Stimulated activated naive CD8-positive, alpha-beta T cell treated with anti-CD3 and anti-CD28 coated beads, Interleukin-15, Interleukin-2, amounts not matched to agents 100 ng/mL and 50 ng/mL, for 24 hours (primary cell): Measurements from ENCODE around the gene GRIK5.

ENCODE experiments used
- H3K27ac Mint-ChIP-seq: one replicate; pipeline ENCODE4 v1.8.0; 2021; ENCODE audit warnings: mild to moderate bottlenecking, mixed read lengths
- H3K27me3 Mint-ChIP-seq: one replicate; pipeline ENCODE4 v1.8.0; 2021; ENCODE audit warnings: mixed read lengths
- H3K36me3 Mint-ChIP-seq: one replicate; pipeline ENCODE4 v1.8.0; 2021; ENCODE audit warnings: low read depth, mixed read lengths
- H3K4me1 Mint-ChIP-seq: one replicate; pipeline ENCODE4 v1.8.0; 2021; ENCODE audit warnings: low read depth, mixed read lengths
- H3K4me3 Mint-ChIP-seq: one replicate; pipeline ENCODE4 v1.8.0; 2021; ENCODE audit warnings: mild to moderate bottlenecking, mixed read lengths
- H3K9me3 Mint-ChIP-seq: one replicate; pipeline ENCODE4 v1.8.0; 2021; ENCODE audit warnings: mixed read lengths

Gene GRIK5

DNA sequence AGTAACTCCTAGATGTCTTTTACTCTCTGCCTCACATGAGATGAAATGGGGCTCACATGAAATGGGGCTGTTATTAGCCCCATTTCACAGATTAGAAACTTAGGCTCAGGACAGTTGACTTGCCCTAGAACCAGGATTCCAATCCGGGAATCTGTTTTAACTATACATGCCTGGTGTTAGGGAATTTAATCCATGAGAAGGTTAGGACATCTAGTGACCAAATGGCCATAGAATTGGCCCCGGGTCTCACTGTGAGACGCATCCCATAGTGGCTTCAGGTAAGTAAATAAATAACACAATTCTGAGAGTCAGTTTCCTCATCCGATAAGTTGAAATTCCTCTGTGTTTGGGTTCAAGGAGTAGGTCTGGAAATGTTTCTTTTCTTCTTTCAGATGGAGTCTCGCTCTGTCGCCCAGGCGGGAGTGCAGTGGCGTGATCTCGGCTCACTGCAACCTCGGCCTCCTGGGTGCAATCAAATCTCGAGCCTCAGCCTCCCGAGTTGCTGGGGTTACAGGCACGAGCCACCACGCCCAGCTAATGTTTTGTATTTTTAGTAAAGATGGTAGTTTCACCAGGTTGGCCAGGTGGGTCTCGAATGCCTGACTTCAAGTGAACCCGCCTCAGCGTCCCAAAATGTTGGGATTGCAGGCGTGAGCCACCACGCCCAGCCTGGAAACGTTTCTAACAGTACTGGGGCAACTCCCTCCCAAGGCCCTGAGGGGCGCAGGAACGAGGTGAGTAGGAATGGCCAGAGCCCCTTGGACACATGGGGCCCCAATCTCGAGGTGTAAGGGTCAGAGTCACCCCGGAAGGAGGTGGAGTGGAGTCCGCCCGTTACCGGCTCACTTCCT is 4.7 kb upstream of the GRIK5 start:
- Mint-ChIP-seq H3K4me3 (peak overlapping the region; percentile 96), H3K9me3 (no peaks in the 10 kb centered on the region), H3K4me1 (peaks cover 44% of the 10 kb centered on the region), H3K27me3 (peaks cover 4% of the 10 kb centered on the region), H3K36me3 (peaks cover 26% of the 10 kb centered on the region), H3K27ac (peak overlapping the region; percentile 100)

DNA sequence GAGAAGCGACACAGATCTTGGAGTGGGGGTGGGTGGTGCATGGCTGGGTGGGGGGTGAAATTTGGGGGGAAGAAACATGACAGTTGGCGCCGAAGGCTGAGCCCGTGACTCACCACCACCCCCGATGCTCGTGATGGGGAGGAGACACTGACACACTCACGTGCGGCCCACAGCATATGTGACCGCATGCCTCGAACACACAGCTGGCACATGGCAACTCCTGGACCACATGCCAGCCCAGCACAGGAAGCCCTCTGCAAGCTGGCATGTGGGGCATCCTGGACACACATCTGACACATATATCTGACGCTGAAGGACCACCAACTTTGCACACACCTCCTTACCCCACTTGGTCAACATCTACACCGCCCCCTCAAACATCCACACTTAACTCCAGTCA is 1.2 kb upstream of the GRIK5 start:
- no peak overlapping the region for H3K4me3 Mint-ChIP-seq
- peaks cover 4% of the 10 kb centered on the region for H3K27me3 Mint-ChIP-seq
- H3K9me3 Mint-ChIP-seq, result no peaks in the 10 kb centered on the region
- H3K27ac Mint-ChIP-seq, result no peak overlapping the region
- H3K36me3 Mint-ChIP-seq, result peaks cover 8% of the 10 kb centered on the region
- H3K4me1 Mint-ChIP-seq, result peaks cover 16% of the 10 kb centered on the region

DNA sequence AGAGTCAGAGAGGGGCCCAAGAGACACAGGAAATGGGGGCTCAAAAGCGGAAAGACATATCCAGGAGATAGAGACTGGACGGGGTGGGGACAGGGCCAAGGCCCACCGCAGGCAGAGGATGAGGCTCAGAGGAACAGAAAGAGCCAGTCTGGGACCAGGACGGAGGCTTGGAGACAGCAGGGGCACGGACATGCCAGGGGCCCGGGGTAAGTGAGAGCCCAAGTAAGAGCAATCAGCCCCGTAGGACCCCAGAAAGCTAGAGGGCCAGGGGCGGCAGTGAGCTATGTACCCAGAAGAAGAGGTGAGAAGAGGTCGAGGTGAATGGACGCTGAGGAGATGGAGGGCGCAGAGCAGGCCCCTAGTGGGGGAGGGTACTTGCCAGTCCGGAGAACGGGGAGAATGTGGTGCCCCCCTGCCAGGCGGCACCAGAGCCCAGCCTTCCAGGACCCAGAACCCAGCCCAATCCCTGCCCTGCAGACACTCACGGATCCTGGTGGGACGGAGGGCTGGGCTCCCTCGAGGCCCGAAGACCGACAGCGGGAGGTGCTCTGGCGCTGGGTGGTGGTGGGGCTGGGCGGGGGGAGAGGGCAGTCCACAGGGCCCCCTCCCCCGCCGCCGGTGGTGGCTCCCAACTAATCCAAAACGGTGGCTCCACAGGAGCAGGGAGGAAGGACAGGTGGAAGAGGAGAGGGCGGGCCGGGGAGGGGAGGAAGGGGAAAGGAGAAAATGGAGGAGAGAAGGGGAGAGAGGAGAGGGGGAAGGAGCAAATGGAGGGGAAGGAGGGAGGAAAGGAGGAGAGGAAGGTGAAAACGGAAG is 1.0 kb downstream of the GRIK5 start:
- Mint-ChIP-seq H3K4me3 (no peak overlapping the region), H3K27ac (no peak overlapping the region), H3K36me3 (no peaks in the 10 kb centered on the region)

DNA sequence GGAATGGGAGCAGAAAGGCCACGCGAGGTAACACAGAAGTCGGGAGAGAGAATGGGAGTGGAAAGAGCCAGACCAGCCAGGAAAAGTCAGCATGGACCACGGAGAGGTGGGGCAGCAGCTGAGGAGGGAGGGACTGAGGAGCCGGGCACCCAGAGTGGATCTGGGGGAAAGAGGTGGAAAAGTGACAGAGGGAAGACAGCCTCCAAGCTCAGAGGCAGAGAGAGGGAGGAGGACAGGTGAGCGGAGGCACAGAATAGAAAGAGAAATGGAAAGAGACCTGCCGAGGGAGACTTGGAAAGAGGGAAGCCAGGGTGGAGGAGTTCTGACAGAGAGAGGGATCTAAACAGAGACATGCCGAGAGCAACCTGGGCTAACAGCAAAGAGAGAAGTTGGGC is 1.6 kb downstream of the GRIK5 start:
- Mint-ChIP-seq H3K36me3 (no peaks in the 10 kb centered on the region), H3K4me3 (no peak overlapping the region), H3K9me3 (no peaks in the 10 kb centered on the region), H3K27me3 (peaks cover 4% of the 10 kb centered on the region), H3K4me1 (no peaks in the 10 kb centered on the region), H3K27ac (no peak overlapping the region)

More for the DNA sequence above, 1.0 kb downstream of the GRIK5 start:
- Mint-ChIP-seq H3K27me3 (peaks cover 4% of the 10 kb centered on the region), H3K4me1 (no peaks in the 10 kb centered on the region), H3K9me3 (no peaks in the 10 kb centered on the region)

DNA sequence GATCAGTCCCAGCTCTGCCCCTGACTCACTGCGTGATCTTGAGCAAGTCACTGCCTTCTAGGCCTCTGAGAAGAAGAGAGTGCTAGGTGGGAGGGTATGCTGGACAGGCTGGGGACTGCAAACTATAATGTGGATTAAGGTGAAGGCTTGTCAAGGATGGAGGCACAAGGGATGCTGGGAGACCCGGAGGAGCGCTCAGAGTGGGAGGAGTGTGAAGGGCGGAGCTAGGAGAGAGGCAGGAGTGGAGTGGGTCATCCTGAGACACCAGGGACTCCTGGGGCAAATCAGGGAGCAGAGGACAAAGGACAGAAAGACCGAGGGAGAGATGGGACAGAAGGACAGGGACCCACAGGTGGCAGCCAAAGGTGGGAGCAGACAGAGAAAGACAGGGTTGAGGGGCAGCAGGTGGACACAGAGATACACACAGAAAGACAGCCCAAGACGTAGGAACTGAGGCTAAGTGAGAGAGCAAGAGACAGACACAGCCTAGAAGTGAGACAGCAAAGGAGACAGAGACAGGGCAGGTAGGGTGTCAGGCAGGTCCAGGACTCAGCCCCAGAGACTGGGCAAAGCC is 2.6 kb downstream of the GRIK5 start:
- Mint-ChIP-seq H3K4me1 (no peaks in the 10 kb centered on the region), H3K4me3 (no peak overlapping the region), H3K9me3 (no peaks in the 10 kb centered on the region), H3K36me3 (no peaks in the 10 kb centered on the region), H3K27me3 (peaks cover 4% of the 10 kb centered on the region), H3K27ac (no peak overlapping the region)

DNA sequence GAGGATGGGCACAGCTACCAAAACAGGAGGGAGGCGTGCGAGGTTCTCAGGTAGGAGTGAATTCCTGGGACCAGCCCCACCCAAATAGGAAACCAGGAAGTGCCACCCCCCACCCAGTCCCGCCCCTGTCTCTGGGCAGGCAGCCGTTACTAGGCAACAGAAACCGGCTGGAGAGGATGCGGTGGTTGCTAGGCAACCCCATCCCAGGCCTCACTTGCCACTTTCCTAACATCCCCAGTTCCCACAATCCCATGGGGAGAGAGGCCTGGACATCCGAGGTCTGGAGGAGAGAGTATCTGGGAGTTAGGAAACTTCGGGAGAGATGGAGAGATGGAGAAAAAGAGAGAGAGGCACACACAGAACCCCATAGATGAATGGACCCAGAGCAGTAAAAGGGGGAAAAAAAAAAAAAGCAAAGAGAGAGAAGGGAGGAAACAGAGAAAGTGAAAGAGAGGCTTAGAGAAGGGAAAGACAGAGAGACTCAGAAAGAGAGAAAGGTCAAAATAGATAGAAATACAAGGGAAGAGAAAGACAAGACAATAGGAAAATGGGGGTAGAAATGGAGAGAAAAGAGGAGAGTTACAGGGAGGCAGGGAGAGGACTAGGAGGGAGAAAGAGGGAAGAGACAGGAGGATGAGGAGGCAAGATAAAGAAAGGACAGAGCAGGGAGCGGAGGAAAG is 3.8 kb downstream of the GRIK5 start:
- no peaks in the 10 kb centered on the region for H3K9me3 Mint-ChIP-seq
- H3K36me3 Mint-ChIP-seq, result no peaks in the 10 kb centered on the region
- H3K27me3 Mint-ChIP-seq, result no peaks in the 10 kb centered on the region
- H3K4me1 Mint-ChIP-seq, result no peaks in the 10 kb centered on the region
- H3K27ac Mint-ChIP-seq, result no peak overlapping the region
- H3K4me3 Mint-ChIP-seq, result no peak overlapping the region

DNA sequence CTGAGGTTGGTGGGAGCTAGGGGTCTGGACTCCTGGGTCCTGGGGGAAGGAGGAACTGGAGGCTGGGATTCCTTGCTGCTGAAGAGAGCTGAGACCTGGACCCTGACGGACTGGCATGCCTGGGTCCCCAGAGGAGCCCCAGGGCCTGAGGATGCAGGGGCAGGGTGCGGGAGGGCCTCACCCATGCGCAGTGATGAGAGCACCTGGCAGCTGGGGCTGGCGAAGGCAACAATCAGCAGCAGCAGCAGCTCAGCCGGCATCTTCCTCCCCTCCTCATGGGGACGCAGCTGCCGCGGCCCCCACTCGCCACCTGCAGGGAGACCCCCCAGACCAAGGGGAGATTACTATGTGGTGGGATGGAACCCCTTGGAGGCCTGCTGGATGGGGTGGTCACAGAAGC is 4.5 kb downstream of the GRIK5 start:
- no peaks in the 10 kb centered on the region for H3K9me3 Mint-ChIP-seq
- H3K27ac Mint-ChIP-seq, result no peak overlapping the region
- H3K4me3 Mint-ChIP-seq, result no peak overlapping the region
- no peaks in the 10 kb centered on the region for H3K4me1 Mint-ChIP-seq
- H3K27me3 Mint-ChIP-seq, result no peaks in the 10 kb centered on the region
- H3K36me3 Mint-ChIP-seq, result no peaks in the 10 kb centered on the region

DNA sequence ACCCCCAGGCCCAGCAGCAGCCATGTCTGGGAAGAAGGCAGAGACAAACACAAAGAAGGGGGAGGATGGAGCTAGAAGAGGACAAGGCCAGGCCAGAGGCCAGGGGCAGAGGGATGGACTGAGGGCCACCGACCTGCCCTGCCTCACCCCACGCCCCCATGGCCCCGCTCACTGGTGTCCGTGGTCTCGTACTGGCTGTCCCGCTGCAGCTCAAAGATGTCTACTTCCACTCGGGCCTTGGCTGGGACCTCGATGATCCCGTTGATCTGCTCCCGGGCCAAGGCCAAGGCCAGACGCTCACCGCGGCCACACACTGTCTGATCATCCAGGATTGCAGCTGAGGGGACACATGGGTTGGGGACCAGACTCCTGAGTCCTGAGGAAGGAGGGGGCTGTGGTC is 5.0 kb downstream of the GRIK5 start:
- Mint-ChIP-seq H3K9me3 (no peaks in the 10 kb centered on the region), H3K27me3 (no peaks in the 10 kb centered on the region), H3K4me1 (no peaks in the 10 kb centered on the region), H3K27ac (no peak overlapping the region), H3K36me3 (no peaks in the 10 kb centered on the region), H3K4me3 (no peak overlapping the region)

DNA sequence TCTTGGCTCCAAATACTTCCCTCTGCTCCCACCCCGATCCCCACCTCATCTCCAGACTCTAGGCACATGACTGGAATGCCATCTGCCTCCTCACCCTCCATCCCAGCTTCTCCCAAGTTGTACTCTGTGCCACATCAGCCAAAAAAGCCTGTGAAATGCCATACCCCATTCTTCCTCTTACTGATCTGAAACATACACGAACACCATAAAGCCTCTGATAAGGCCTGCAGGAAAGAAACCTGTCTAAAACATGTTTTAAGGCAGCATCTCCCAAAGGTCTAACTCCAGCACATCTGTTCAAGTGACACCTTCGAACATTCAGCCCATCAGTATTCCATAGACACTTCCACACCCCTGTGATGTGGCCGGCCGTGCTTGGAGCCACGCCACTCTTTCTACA is 5.6 kb downstream of the GRIK5 start:
- no peak overlapping the region for H3K27ac Mint-ChIP-seq

DNA sequence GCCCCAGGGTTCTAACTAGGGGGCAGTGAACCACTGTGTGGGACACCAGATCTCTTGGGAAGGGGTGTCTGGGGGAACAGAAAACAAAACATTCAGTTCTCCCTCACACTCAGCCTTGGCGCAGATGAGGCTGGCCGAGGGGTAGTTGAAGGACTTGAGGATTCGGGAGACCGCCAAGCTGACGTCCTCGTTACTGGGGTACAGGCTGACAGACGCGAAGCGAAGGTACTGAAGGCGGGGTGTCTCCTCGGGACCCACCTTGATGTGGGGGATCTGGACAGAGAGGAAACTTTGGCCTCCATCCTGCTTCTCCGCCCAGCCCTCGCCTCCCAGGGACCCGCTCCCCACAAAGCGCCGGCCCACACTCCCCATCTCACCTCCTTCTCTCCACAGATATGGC is 7.6 kb downstream of the GRIK5 start:
- Mint-ChIP-seq H3K4me3 (no peak overlapping the region), H3K27me3 (no peaks in the 10 kb centered on the region), H3K9me3 (no peaks in the 10 kb centered on the region), H3K36me3 (no peaks in the 10 kb centered on the region), H3K4me1 (no peaks in the 10 kb centered on the region), H3K27ac (no peak overlapping the region)

More for the DNA sequence above, 5.6 kb downstream of the GRIK5 start:
- H3K9me3 Mint-ChIP-seq, result no peaks in the 10 kb centered on the region
- H3K4me1 Mint-ChIP-seq, result no peaks in the 10 kb centered on the region
- no peaks in the 10 kb centered on the region for H3K36me3 Mint-ChIP-seq
- H3K27me3 Mint-ChIP-seq, result no peaks in the 10 kb centered on the region
- no peak overlapping the region for H3K4me3 Mint-ChIP-seq

DNA sequence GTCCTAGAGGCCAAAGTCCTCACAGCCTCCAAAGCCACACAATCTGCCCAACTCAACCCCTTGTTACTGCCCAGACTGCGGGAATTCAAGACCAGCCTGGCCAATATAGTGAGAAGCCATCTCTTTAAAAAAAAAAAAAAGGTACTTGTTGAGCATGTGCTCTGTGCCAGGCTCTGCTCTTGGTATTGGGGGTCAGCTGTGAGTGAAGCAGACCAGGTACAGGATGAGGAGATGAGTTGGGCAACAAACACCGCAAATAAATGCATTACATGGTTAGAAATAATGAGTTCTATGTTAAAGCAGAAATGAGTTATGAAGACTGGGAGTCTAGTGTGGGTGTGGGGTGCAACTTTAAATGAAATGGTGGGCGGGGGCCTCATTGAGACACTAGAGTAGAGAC is 9.9 kb downstream of the GRIK5 start:
- Mint-ChIP-seq H3K27me3 (no peaks in the 10 kb centered on the region), H3K9me3 (no peaks in the 10 kb centered on the region), H3K36me3 (no peaks in the 10 kb centered on the region), H3K4me3 (no peak overlapping the region), H3K4me1 (no peaks in the 10 kb centered on the region), H3K27ac (no peak overlapping the region)

DNA sequence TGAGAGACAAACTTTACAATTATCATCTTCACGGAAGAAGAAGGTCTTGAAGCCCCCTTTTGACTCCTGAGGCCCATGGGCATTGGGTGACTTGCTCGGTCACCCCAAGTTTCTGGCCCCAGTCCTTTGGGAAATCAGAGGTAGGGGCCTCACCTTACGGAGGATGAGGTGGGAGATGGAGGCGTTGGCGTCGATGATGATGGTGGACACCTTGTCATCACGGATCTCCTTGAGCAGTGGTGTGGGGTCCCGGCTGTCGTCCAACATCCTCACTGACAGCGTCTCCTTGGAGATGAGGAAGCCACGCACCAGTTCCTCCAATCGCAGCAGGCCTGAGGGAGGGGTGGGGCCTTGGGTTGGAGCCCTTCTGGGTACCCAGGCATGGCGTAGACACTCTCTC is 10.8 kb downstream of the GRIK5 start:
- Mint-ChIP-seq H3K27ac (no peak overlapping the region), H3K27me3 (no peaks in the 10 kb centered on the region), H3K4me3 (no peak overlapping the region), H3K9me3 (no peaks in the 10 kb centered on the region), H3K36me3 (no peaks in the 10 kb centered on the region), H3K4me1 (no peaks in the 10 kb centered on the region)

DNA sequence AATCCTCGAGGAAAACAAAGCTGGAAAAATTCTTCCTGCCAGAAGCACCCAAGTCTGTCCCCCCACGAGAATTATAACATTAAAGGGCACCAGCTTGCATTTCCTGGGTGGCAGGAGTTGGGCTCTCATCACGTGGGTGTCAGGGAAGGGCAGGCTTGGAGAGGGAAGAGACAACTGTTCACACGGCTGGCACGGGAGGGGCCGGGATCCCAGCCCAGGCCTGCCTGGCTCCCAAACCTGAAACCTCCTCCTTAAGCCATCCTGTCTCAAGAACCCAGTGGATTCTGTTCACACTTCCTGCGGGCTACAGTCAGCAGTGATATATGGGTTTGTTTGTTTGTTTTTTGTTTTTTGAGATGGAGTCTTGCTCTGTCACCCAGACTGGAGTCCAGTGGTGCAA is 12.2 kb downstream of the GRIK5 start:
- H3K4me1 Mint-ChIP-seq, result no peaks in the 10 kb centered on the region
- H3K9me3 Mint-ChIP-seq, result no peaks in the 10 kb centered on the region
- no peaks in the 10 kb centered on the region for H3K27me3 Mint-ChIP-seq
- no peak overlapping the region for H3K27ac Mint-ChIP-seq
- no peaks in the 10 kb centered on the region for H3K36me3 Mint-ChIP-seq
- H3K4me3 Mint-ChIP-seq, result no peak overlapping the region

DNA sequence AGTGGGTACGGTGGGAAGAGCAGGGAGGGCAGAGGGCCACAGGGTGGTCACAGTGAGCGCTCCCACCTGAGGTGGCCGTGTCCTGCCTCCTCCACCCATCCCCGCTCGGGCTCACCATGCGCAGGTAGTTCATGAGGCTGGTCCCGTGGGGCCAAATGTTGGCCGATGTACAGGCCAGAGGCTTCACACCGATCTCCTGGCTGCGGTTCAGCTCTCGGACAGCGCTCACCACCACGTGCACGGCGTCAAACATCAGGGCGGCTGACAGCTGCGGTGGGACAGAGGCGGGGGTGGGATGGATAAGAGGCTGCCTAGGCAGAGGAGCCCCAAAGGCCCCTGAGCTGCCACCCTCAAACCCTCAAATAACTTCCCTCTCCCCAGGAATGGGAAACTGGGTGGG is 15.8 kb downstream of the GRIK5 start:
- Mint-ChIP-seq H3K27ac (no peak overlapping the region), H3K9me3 (no peaks in the 10 kb centered on the region), H3K36me3 (no peaks in the 10 kb centered on the region), H3K4me3 (no peak overlapping the region), H3K4me1 (peaks cover 15% of the 10 kb centered on the region), H3K27me3 (no peaks in the 10 kb centered on the region)
